COLO829 (cell line): ENCODE data around the gene AP1S1.
A peak's percentile ranks its signal among the peaks of the same experiment; 100 is the strongest.
"Not testable (repeated sequence)": the region's sequence is repeated elsewhere in the genome, so short reads cannot be mapped to it uniquely, and the experiment has no call there.

Experiments
- DNase-seq: peaks from one replicate; pipeline ENCODE4 v3.0.0; 2012; ENCODE audit warnings: low spot score

The AP1S1 gene

GRCh38 chr7:101125989-101126650, 28.2 kb upstream of the AP1S1 start:
- peak; percentile 82 for DNase-seq

- peak; percentile 84 for DNase-seq
Measured at GRCh38 chr7:101126651-101127459, 27.4 kb upstream of the AP1S1 start, which contains the start of gene SERPINE1. SERPINE1 (plus strand) TSS chr7:101127104; CDS start chr7:101128394, 1,290 bp downstream.

GRCh38 chr7:101127460-101128039, 26.7 kb upstream of the AP1S1 start:
- no peak for DNase-seq

- no peak for DNase-seq
Measured at GRCh38 chr7:101128040-101128834, 26.0 kb upstream of the AP1S1 start.

GRCh38 chr7:101129603-101130117, 24.6 kb upstream of the AP1S1 start:
- no peak for DNase-seq

GRCh38 chr7:101132626-101133600, 21.4 kb upstream of the AP1S1 start:
- DNase-seq = not testable (repeated sequence)

- DNase-seq = no peak
Measured at GRCh38 chr7:101133621-101134398, 20.5 kb upstream of the AP1S1 start.

- no peak for DNase-seq
Measured at GRCh38 chr7:101134399-101134980, 19.8 kb upstream of the AP1S1 start.

- DNase-seq = no peak
Measured at GRCh38 chr7:101137651-101138212, 16.5 kb upstream of the AP1S1 start.

- DNase-seq = peak; percentile 94
Measured at GRCh38 chr7:101138213-101138870, 15.9 kb upstream of the AP1S1 start.

GRCh38 chr7:101140339-101140699, 14.0 kb upstream of the AP1S1 start:
- peak; percentile 83 for DNase-seq

GRCh38 chr7:101140746-101141382, 13.4 kb upstream of the AP1S1 start:
- no peak for DNase-seq

- DNase-seq = no peak
Measured at GRCh38 chr7:101151908-101152651, 2.2 kb upstream of the AP1S1 start.

- no peak for DNase-seq
Measured at GRCh38 chr7:101154693-101155102, 422 bp downstream of the AP1S1 start.

- no peak for DNase-seq
Measured at GRCh38 chr7:101155303-101155702, 1.0 kb downstream of the AP1S1 start.

- DNase-seq = no peak
Measured at GRCh38 chr7:101156277-101156676, 2.0 kb downstream of the AP1S1 start.

GRCh38 chr7:101156866-101157589, 2.8 kb downstream of the AP1S1 start:
- DNase-seq = no peak
